DND-41 (cell line): Measurements from ENCODE around the gene IL1RAPL2.

ENCODE experiments used
- ATAC-seq: fragments of 200-7000 bp; cut with Tn5 transposase; 3 replicates; pipeline ENCODE4 v1.9.1; 2021; ENCODE audit warnings: low read depth; ENCODE audit not compliant: insufficient read depth
- DNase-seq: peaks from one replicate; pipeline ENCODE4 v3.0.0-alpha.2; 2020
- H2AFZ ChIP-seq: 2 replicates; pipeline ENCODE4 v1.6.0; 2012; ENCODE audit warnings: low read depth, low read length
- H3K27ac ChIP-seq: 2 replicates; pipeline ENCODE4 v1.5.1; 2012; ENCODE audit warnings: low read length, inconsistent platforms
- H3K27me3 ChIP-seq: fragments of 200-600 bp; sonication (generic); 2 replicates; pipeline ENCODE4 v1.6.0; 2012; ENCODE audit warnings: low read length, mild to moderate bottlenecking, inconsistent platforms; ENCODE audit not compliant: insufficient read depth, poor library complexity
- H3K36me3 ChIP-seq: 2 replicates; pipeline ENCODE4 v1.5.1; 2012; ENCODE audit warnings: low read length, inconsistent platforms; ENCODE audit not compliant: insufficient read depth
- H3K4me1 ChIP-seq: 2 replicates; pipeline ENCODE4 v1.5.1; 2012; ENCODE audit warnings: mild to moderate bottlenecking, low read length; ENCODE audit not compliant: insufficient read depth
- H3K4me2 ChIP-seq: 2 replicates; pipeline ENCODE4 v1.6.0; 2012; ENCODE audit warnings: mild to moderate bottlenecking, moderate library complexity, low read length, inconsistent platforms; ENCODE audit not compliant: insufficient read depth
- H3K4me3 ChIP-seq, 2 experiments: fragments of 200-600 bp in 1 of 2; shearing (Covaris generic) in 1 of 2; 2 replicates each; pipeline ENCODE4 v1.5.1; 2012 to 2016; ENCODE audit warnings: inconsistent platforms in 2 of 2, low read length in 2 of 2, mild to moderate bottlenecking in 2 of 2, low read depth in 1 of 2, moderate library complexity in 1 of 2
- H3K79me2 ChIP-seq: 2 replicates; pipeline ENCODE4 v1.6.0; 2012; ENCODE audit warnings: low read length, inconsistent platforms; ENCODE audit not compliant: insufficient read depth
- H3K9ac ChIP-seq: 2 replicates; pipeline ENCODE4 v1.6.0; 2012; ENCODE audit warnings: low read depth, mild to moderate bottlenecking, inconsistent platforms, low read length, moderate library complexity
- H3K9me3 ChIP-seq: 2 replicates; pipeline ENCODE4 v1.5.1; 2012; ENCODE audit warnings: low read length, moderate library complexity, mild to moderate bottlenecking, inconsistent platforms; ENCODE audit not compliant: insufficient read depth, severe bottlenecking
- H4K20me1 ChIP-seq: 2 replicates; pipeline ENCODE4 v1.6.0; 2012; ENCODE audit warnings: low read length; ENCODE audit not compliant: insufficient read depth
- CTCF ChIP-seq: IDR thresholded peaks from 2 replicates; pipeline ENCODE4 v1.5.1; 2012; ENCODE audit warnings: borderline replicate concordance, low read length, moderate library complexity, mild to moderate bottlenecking; ENCODE audit not compliant: poor library complexity, severe bottlenecking; ENCODE audit errors: extremely low read depth
- EZH2 ChIP-seq: IDR thresholded peaks from 3 replicates; pipeline ENCODE4 v1.6.1; 2012; ENCODE audit warnings: borderline replicate concordance, low read depth, mild to moderate bottlenecking, moderate library complexity, low read length, inconsistent platforms; ENCODE audit not compliant: severe bottlenecking

Gene IL1RAPL2

DNA sequence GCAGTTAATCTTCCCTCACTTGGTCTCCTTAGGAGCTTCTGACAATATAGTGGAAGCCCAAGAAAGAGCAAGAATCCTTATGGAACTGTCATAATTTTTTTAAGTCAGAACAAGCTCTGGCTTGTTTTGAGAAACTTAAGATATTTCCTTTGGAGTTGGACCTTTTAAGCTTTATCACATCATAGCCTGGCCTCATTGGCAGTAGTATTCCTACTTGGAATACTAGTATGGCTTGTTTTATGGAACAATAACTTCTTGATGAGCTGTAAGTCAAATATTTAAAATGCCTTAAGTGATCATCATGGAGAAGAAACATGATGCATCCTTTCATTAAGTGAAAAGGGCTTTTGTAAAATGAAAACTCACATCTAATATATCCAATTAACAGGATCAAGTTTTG is 1178.3 kb downstream of the IL1RAPL2 start:
- Histone ChIP-seq H2AFZ (no peak overlapping the region), H3K79me2 (no peaks in the 10 kb centered on the region)
- ATAC-seq = no peak

DNA sequence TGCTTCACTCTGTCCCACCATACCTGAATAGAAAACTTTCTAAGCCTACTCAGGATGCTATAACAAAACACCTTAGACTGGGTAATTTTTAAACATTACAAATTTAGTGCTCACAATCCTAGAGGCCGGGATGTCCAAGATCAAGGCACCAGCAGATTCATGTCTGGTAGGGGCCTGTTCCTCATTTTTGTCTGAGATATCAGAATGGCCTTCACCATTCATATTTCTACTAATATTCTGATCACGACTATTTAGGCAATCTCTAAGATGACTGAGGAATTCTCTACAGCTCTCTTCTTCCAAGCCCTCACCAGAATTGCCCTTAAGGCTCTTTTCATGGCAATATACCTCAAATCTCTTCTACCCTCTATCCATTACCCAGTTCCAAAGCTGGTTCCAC is 1178.9 kb downstream of the IL1RAPL2 start:
- H3K79me2 ChIP-seq = no peaks in the 10 kb centered on the region
- no peak overlapping the region for H2AFZ ChIP-seq
- H3K9ac ChIP-seq = no peak overlapping the region
- ATAC-seq = no peak
- no peaks in the 10 kb centered on the region for H3K4me1 ChIP-seq
- H3K27me3 ChIP-seq = no peaks in the 10 kb centered on the region
- no peak for DNase-seq
- no peak for TF ChIP-seq CTCF
- no peak for TF ChIP-seq EZH2
- H4K20me1 ChIP-seq = no peaks in the 10 kb centered on the region
- H3K36me3 ChIP-seq = no peaks in the 10 kb centered on the region
- H3K4me2 ChIP-seq = no peak overlapping the region
- H3K4me3 ChIP-seq = no peak overlapping the region
- no peak overlapping the region for H3K27ac ChIP-seq
- no peaks in the 10 kb centered on the region for H3K9me3 ChIP-seq

More for the DNA sequence above, 1178.3 kb downstream of the IL1RAPL2 start:
- H3K9me3 ChIP-seq = no peaks in the 10 kb centered on the region
- no peak for TF ChIP-seq EZH2
- no peak for TF ChIP-seq CTCF
- DNase-seq = no peak
- H3K4me1 ChIP-seq = no peaks in the 10 kb centered on the region
- no peak overlapping the region for H3K4me3 ChIP-seq
- no peaks in the 10 kb centered on the region for H3K36me3 ChIP-seq
- H3K27ac ChIP-seq = no peak overlapping the region
- no peak overlapping the region for H3K4me2 ChIP-seq
- no peaks in the 10 kb centered on the region for H3K27me3 ChIP-seq
- H3K9ac ChIP-seq = no peak overlapping the region
- H4K20me1 ChIP-seq = no peaks in the 10 kb centered on the region

DNA sequence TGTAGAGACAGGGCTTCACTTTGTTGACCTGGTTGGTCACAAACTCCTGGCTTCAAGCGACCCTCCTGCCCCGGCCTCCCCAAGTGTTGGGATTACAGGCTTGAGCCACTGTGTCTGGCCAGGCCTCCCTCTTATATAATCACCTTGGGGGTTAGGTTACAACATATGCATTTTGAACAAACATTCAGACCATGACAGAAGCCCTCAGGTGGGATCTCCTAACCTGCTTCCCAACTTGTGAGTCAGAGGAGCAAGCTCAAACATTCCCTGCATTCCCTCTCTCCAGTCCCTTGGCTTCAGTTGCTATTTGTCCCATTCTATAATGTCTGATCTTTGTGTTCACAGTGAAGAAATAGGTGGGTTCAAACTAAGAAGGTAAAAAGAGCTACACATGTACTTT is 1179.9 kb downstream of the IL1RAPL2 start:
- Histone ChIP-seq H4K20me1 (no peaks in the 10 kb centered on the region), H3K4me1 (no peaks in the 10 kb centered on the region), H3K79me2 (no peaks in the 10 kb centered on the region), H3K9me3 (no peaks in the 10 kb centered on the region), H3K4me2 (no peak overlapping the region), H3K36me3 (no peaks in the 10 kb centered on the region), H3K4me3 (no peak overlapping the region), H2AFZ (no peak overlapping the region), H3K9ac (no peak overlapping the region), H3K27me3 (no peaks in the 10 kb centered on the region), H3K27ac (no peak overlapping the region)
- DNase-seq = no peak
- ATAC-seq = no peak
- TF ChIP-seq EZH2 = no peak
- no peak for TF ChIP-seq CTCF
